ENCODE measurements around the gene SPG21. TPM values are rescaled to one million over a fixed set of nuclear protein-coding genes. Genes with fewer than 3 reads are reported as not detected.

Gene SPG21
- total and polyA plus RNA-seq, 2 donors (not counting 1 experiment from before 2014, with no cell fraction given) = 43.7 to 94.4 TPM

GRCh38 chr15:65026756-65027155 is 37.0 kb upstream of the SPG21 start:
- Mint-ChIP-seq H3K27ac (no peak overlapping the region), H3K4me1 (peaks cover 17% of the 10 kb centered on the region), H3K4me3 (no peak overlapping the region), H3K9me3 (ENCODE audit: insufficient read depth) (no peaks in the 10 kb centered on the region), H3K27me3 (no peaks in the 10 kb centered on the region)
- peaks cover 2 to 14% of the 10 kb centered on the region in 2 experiments for H3K36me3 ChIP-seq (replicated peaks in 1 of 2; ENCODE audit: control extremely low read depth in 1 of 2, control insufficient read depth in 1 of 2, extremely low read depth in 1 of 2, insufficient read depth in 2 of 2, low read length in 1 of 2)
- no peak overlapping the region for H3K9ac ChIP-seq (ENCODE audit: low read length)
- peaks cover 13 to 14% of the 10 kb centered on the region in 2 donors for H3K4me1 ChIP-seq (ENCODE audit: control insufficient read depth in 2 of 2, insufficient read depth in 2 of 2, low read length in 2 of 2)
- WGBS (ENCODE audit: insufficient coverage) = 100% methylated on average over 2 of the region's 6 CpGs
- DNase-seq (no peak), ATAC-seq (ENCODE audit: low read depth) (no peak)
- TF ChIP-seq EZH2 (IDR thresholded peaks at IDR 0.05; ENCODE audit: borderline replicate concordance, insufficient read depth, low read depth, low read length, poor library complexity, severe bottlenecking) (no peak), CTCF (IDR thresholded peaks at IDR 0.05) (no peak)
- H2AFZ ChIP-seq (ENCODE audit: insufficient read depth, low read depth, low read length, poor library complexity, severe bottlenecking) = no peak overlapping the region
- intact Hi-C loops (cut with micrococcal nuclease) = no loop called here
- ChIA-PET CTCF (no interaction called here), POLR2A (no interaction called here)
- no peak overlapping the region for H3K27ac ChIP-seq (ENCODE audit: low read length in 2 of 2)
- H3K9me3 ChIP-seq (ENCODE audit: control extremely low read depth in 1 of 3, control insufficient read depth in 2 of 3, insufficient read depth in 1 of 3, low read length in 2 of 3) = no peaks in the 10 kb centered on the region
- H3K4me3 ChIP-seq (ENCODE audit: control extremely low read depth in 1 of 5, extremely low read depth in 1 of 5, insufficient read depth in 1 of 5, low read depth in 2 of 5, low read length in 4 of 5) = no peak overlapping the region
- no peak overlapping the region for H3K4me2 ChIP-seq (replicated peaks; ENCODE audit: low read depth, low read length, poor library complexity, severe bottlenecking)
- no peaks in the 10 kb centered on the region for H4K20me1 ChIP-seq (ENCODE audit: control insufficient read depth, insufficient read depth, low read length, poor library complexity, severe bottlenecking)
- H3K79me2 ChIP-seq (ENCODE audit: control insufficient read depth, insufficient read depth, low read length) = peaks cover 25% of the 10 kb centered on the region
- H3K27me3 ChIP-seq (replicated peaks in 1 of 4; ENCODE audit: control extremely low read depth in 1 of 4, control insufficient read depth in 3 of 4, insufficient read depth in 4 of 4, low read length in 3 of 4) = no peaks in the 10 kb centered on the region

GRCh38 chr15:65021488-65021887 is 31.8 kb upstream of the SPG21 start:
- TF ChIP-seq CTCF (IDR thresholded peaks at IDR 0.05) = no peak
- no peak for TF ChIP-seq EZH2 (IDR thresholded peaks at IDR 0.05; ENCODE audit: borderline replicate concordance, insufficient read depth, low read depth, low read length, poor library complexity, severe bottlenecking)
- no peak overlapping the region for H3K4me3 Mint-ChIP-seq
- no peak overlapping the region for H3K27ac ChIP-seq (ENCODE audit: low read length in 2 of 2)
- DNase-seq (no peak), ATAC-seq (ENCODE audit: low read depth) (no peak)
- no peaks in the 10 kb centered on the region for H3K27me3 Mint-ChIP-seq
- no peaks in the 10 kb centered on the region for H3K27me3 ChIP-seq (replicated peaks in 1 of 4; ENCODE audit: control extremely low read depth in 1 of 4, control insufficient read depth in 3 of 4, insufficient read depth in 4 of 4, low read length in 3 of 4)
- POLR2A ChIA-PET = no interaction called here
- CTCF ChIA-PET = no interaction called here
- intact Hi-C loops (cut with micrococcal nuclease) = no loop called here
- H3K27ac Mint-ChIP-seq = no peak overlapping the region
- peaks cover 8 to 41% of the 10 kb centered on the region in 2 experiments for H3K36me3 ChIP-seq (replicated peaks in 1 of 2; ENCODE audit: control extremely low read depth in 1 of 2, control insufficient read depth in 1 of 2, extremely low read depth in 1 of 2, insufficient read depth in 2 of 2, low read length in 1 of 2)
- no peak overlapping the region for H3K9ac ChIP-seq (ENCODE audit: low read length)
- no peaks in the 10 kb centered on the region for H3K4me1 Mint-ChIP-seq
- H3K9me3 ChIP-seq (ENCODE audit: control extremely low read depth in 1 of 3, control insufficient read depth in 2 of 3, insufficient read depth in 1 of 3, low read length in 2 of 3) = no peaks in the 10 kb centered on the region
- H3K79me2 ChIP-seq (ENCODE audit: control insufficient read depth, insufficient read depth, low read length) = peaks cover 5% of the 10 kb centered on the region
- H4K20me1 ChIP-seq (ENCODE audit: control insufficient read depth, insufficient read depth, low read length, poor library complexity, severe bottlenecking) = no peaks in the 10 kb centered on the region
- no peak overlapping the region for H2AFZ ChIP-seq (ENCODE audit: insufficient read depth, low read depth, low read length, poor library complexity, severe bottlenecking)
- H3K9me3 Mint-ChIP-seq (ENCODE audit: insufficient read depth) = no peaks in the 10 kb centered on the region
- H3K4me3 ChIP-seq (ENCODE audit: control extremely low read depth in 1 of 5, extremely low read depth in 1 of 5, insufficient read depth in 1 of 5, low read depth in 2 of 5, low read length in 4 of 5) = no peak overlapping the region
- H3K4me1 ChIP-seq (ENCODE audit: control insufficient read depth in 2 of 2, insufficient read depth in 2 of 2, low read length in 2 of 2) = no peaks in the 10 kb centered on the region
- H3K4me2 ChIP-seq (replicated peaks; ENCODE audit: low read depth, low read length, poor library complexity, severe bottlenecking) = no peak overlapping the region

Data from B cell (primary cell).